Loucy (cell line): ENCODE data around the gene DUSP23.

Source experiments
- H2AFZ ChIP-seq: fragments of 200-600 bp; sonication (generic); 2 replicates; pipeline ENCODE4 v1.6.0; 2016; ENCODE audit warnings: antibody characterized with exemption, mild to moderate bottlenecking, low read length, moderate library complexity
- H3F3A ChIP-seq: fragments of 200-600 bp; 2 replicates; pipeline ENCODE4 v1.6.0; 2016; ENCODE audit warnings: antibody characterized with exemption, low read depth, mild to moderate bottlenecking
- H3K27me3 ChIP-seq: fragments of 200-600 bp; sonication (generic); 2 replicates; pipeline ENCODE4 v1.6.1; 2014; ENCODE audit warnings: low read length, mild to moderate bottlenecking; ENCODE audit not compliant: insufficient read depth, poor library complexity, severe bottlenecking
- H3K36me3 ChIP-seq: fragments of 200-600 bp; sonication (generic); 2 replicates; pipeline ENCODE4 v1.6.1; 2016; ENCODE audit warnings: low read length; ENCODE audit not compliant: insufficient read depth
- H3K4me1 ChIP-seq: fragments of 200-600 bp; sonication (generic); 2 replicates; pipeline ENCODE4 v1.5.1; 2014; ENCODE audit warnings: low read length, mild to moderate bottlenecking; ENCODE audit not compliant: insufficient read depth, poor library complexity, severe bottlenecking
- H3K4me2 ChIP-seq: fragments of 200-600 bp; sonication (generic); 2 replicates; pipeline ENCODE4 v1.6.0; 2014; ENCODE audit warnings: antibody characterized with exemption, low read length, low read depth, mild to moderate bottlenecking; ENCODE audit not compliant: poor library complexity, severe bottlenecking
- H3K4me3 ChIP-seq: fragments of 200-600 bp; sonication (generic); 2 replicates; pipeline ENCODE4 v1.5.1; 2014; ENCODE audit warnings: low read length, mild to moderate bottlenecking, mixed read lengths; ENCODE audit not compliant: poor library complexity, severe bottlenecking
- H3K79me2 ChIP-seq: fragments of 200-600 bp; sonication (generic); 2 replicates; pipeline ENCODE4 v1.6.1; 2014; ENCODE audit warnings: low read length; ENCODE audit not compliant: insufficient read depth
- H3K9ac ChIP-seq: fragments of 200-600 bp; sonication (generic); 2 replicates; pipeline ENCODE4 v1.6.0; 2014; ENCODE audit warnings: mild to moderate bottlenecking, low read depth, low read length, moderate library complexity; ENCODE audit not compliant: poor library complexity, severe bottlenecking
- H3K9me2 ChIP-seq: fragments of 200-600 bp; sonication (generic); replicated peaks from 2 replicates; pipeline ENCODE4 v1.6.1; 2016; ENCODE audit warnings: low read depth, low read length, mixed read lengths
- H3K9me3 ChIP-seq: fragments of 200-600 bp; sonication (generic); 2 replicates; pipeline ENCODE4 v1.6.1; 2014; ENCODE audit warnings: mild to moderate bottlenecking, antibody characterized with exemption, low read length, low read depth; ENCODE audit not compliant: insufficient read depth
- H4K20me1 ChIP-seq: fragments of 200-600 bp; sonication (generic); 2 replicates; pipeline ENCODE4 v1.6.0; 2014; ENCODE audit warnings: antibody characterized with exemption, low read length, mild to moderate bottlenecking; ENCODE audit not compliant: insufficient read depth, poor library complexity, severe bottlenecking
- CTCF ChIP-seq: fragments of 200-600 bp; sonication (generic); conservative IDR thresholded peaks from 2 replicates; pipeline ENCODE4 v1.5.1; 2014; ENCODE audit warnings: mild to moderate bottlenecking, antibody characterized with exemption, low read length
- EZH2phosphoT487 ChIP-seq: fragments of 200-600 bp; IDR thresholded peaks from 2 replicates; pipeline ENCODE4 v1.6.1; 2018; ENCODE audit warnings: antibody characterized with exemption, mild to moderate bottlenecking, moderate library complexity, borderline replicate concordance

DUSP23 gene

GRCh38 chr1:159817276-159818041, 36.7 kb downstream of the DUSP23 start:
- TF ChIP-seq EZH2phosphoT487: no peak
- no peak for TF ChIP-seq CTCF
- Histone ChIP-seq H2AFZ (no peak overlapping the region), H4K20me1 (no peaks in the 10 kb centered on the region), H3K4me2 (no peak overlapping the region), H3K9ac (no peak overlapping the region), H3K79me2 (no peaks in the 10 kb centered on the region), H3K4me1 (no peaks in the 10 kb centered on the region), H3K9me3 (no peaks in the 10 kb centered on the region), H3F3A (no peaks in the 10 kb centered on the region), H3K36me3 (no peaks in the 10 kb centered on the region), H3K4me3 (no peak overlapping the region), H3K9me2 (no peaks in the 10 kb centered on the region), H3K27me3 (no peaks in the 10 kb centered on the region)

GRCh38 chr1:159821171-159821867, 40.6 kb downstream of the DUSP23 start:
- H3K9me2 ChIP-seq: no peaks in the 10 kb centered on the region
- H4K20me1 ChIP-seq: no peaks in the 10 kb centered on the region
- no peaks in the 10 kb centered on the region for H3K9me3 ChIP-seq
- peaks cover 22% of the 10 kb centered on the region for H3K4me1 ChIP-seq
- H3K4me3 ChIP-seq: no peak overlapping the region
- H3F3A ChIP-seq: no peaks in the 10 kb centered on the region
- H3K4me2 ChIP-seq: no peak overlapping the region
- H3K79me2 ChIP-seq: no peaks in the 10 kb centered on the region
- no peak overlapping the region for H3K9ac ChIP-seq
- TF ChIP-seq EZH2phosphoT487: no peak
- TF ChIP-seq CTCF: no peak
- H2AFZ ChIP-seq: no peak overlapping the region
- H3K27me3 ChIP-seq: no peaks in the 10 kb centered on the region
- H3K36me3 ChIP-seq: no peaks in the 10 kb centered on the region

GRCh38 chr1:159823406-159823805, 42.6 kb downstream of the DUSP23 start:
- Histone ChIP-seq H3K4me2 (no peak overlapping the region), H2AFZ (no peak overlapping the region), H3K36me3 (no peaks in the 10 kb centered on the region)

More at GRCh38 chr1:159823406-159823805, 42.6 kb downstream of the DUSP23 start:
- Histone ChIP-seq H3F3A (no peaks in the 10 kb centered on the region), H3K9me3 (no peaks in the 10 kb centered on the region), H3K4me1 (peaks cover 36% of the 10 kb centered on the region), H3K4me3 (no peak overlapping the region), H3K9me2 (no peaks in the 10 kb centered on the region), H3K79me2 (no peaks in the 10 kb centered on the region), H3K9ac (no peak overlapping the region), H3K27me3 (no peaks in the 10 kb centered on the region), H4K20me1 (no peaks in the 10 kb centered on the region)
- TF ChIP-seq CTCF (no peak), EZH2phosphoT487 (no peak)
